HG03095 (cell line): Measurements from ENCODE around the gene SPEN.
"Not testable (repeated sequence)": the region's sequence is repeated elsewhere in the genome, so short reads cannot be mapped to it uniquely, and the experiment has no call there.

Experiments used
- ATAC-seq: cut with Tn5 transposase; IDR thresholded peaks from one replicate; pipeline ENCODE4 v1.9.1; 2021; ENCODE audit warnings: moderate library complexity; ENCODE audit not compliant: unreplicated experiment

SPEN gene

GRCh38 chr1:15977947-15978346 is 130.4 kb downstream of the SPEN start:
- not testable (repeated sequence) for ATAC-seq

- ATAC-seq: no peak
These were observed 134.2 kb downstream of the SPEN start for GRCh38 chr1:15981679-15982078.

- ATAC-seq: no peak
These were observed 135.8 kb downstream of the SPEN start for GRCh38 chr1:15983275-15983674.

DNA sequence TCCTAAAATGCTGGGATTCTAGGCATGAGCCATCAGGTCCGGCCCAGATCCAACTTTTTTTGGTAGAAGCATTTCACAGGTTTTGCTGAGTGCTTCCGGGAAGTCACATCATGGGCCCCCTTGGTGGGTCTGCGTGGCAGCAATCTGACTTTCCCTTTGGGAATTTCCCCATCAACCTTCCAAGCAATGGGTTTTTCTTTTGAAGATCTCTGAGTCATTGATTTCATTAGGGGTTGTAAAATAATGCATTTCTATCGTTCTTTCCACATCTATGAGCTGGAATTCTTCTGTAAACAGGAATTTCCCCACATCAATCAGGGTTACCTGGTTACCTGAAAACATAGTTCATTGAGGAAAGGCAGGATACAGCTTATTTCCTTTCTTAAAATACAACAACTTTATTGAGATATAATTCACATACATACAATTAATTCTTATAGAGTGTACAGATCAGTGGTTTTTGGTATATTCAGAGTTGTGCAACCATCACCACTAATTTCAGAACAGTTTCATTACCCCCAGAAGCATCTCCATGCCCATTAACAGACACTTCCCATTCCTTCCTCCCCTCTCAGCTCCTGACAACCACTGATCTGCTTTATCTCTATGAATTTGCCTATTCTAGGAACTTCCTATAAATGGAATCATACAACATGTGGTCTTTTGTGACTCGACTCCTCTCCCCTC is 138.2 kb downstream of the SPEN start:
- no peak for ATAC-seq

- no peak for ATAC-seq
These were observed 141.6 kb downstream of the SPEN start for GRCh38 chr1:15988856-15989736.

- ATAC-seq: no peak
These were observed 142.3 kb downstream of the SPEN start for GRCh38 chr1:15989776-15990175.
